ENCODE measurements around the gene CLEC4F. TPM values are rescaled to one million over a fixed set of nuclear protein-coding genes. Genes with fewer than 3 reads are reported as not detected.

CLEC4F gene
- total RNA-seq, 1 experiment from 2014 or later, result not detected

- H3K36me3 ChIP-seq (ENCODE audit: low read depth, low read length), result no peaks in the 10 kb centered on the region
- intact Hi-C loops (cut with micrococcal nuclease), result no loop called here
- H3K27ac ChIP-seq (ENCODE audit: low read length), result no peak overlapping the region
- no peaks in the 10 kb centered on the region for H3F3A ChIP-seq (ENCODE audit: low read length, unreplicated experiment)
- H3K9ac ChIP-seq (ENCODE audit: low read length), result no peak overlapping the region
- no peaks in the 10 kb centered on the region for H3K9me2 ChIP-seq (replicated peaks; ENCODE audit: low read length)
- no peaks in the 10 kb centered on the region for H3K4me1 ChIP-seq (ENCODE audit: insufficient read depth, low read length)
- ATAC-seq, result no peak
- H2AFZ ChIP-seq (ENCODE audit: low read length), result no peak overlapping the region
- ChIA-PET POLR2A (ENCODE audit: unreplicated experiment) (no interaction called here), CTCF (interaction anchor here (0.9 kb wide), 1 partner anchor 18 kb away, joined by 4 read pairs; no protein-coding TSS in a partner anchor)
- TF ChIP-seq CTCF (conservative IDR thresholded peaks at IDR 0.05; ENCODE audit: low read depth, low read length), result no peak
- no peak for TF ChIP-seq EZH2phosphoT487 (IDR thresholded peaks at IDR 0.05; ENCODE audit: borderline replicate concordance, low read length)
- no peak for TF ChIP-seq EZH2 (IDR thresholded peaks at IDR 0.05; ENCODE audit: low read length, unreplicated experiment)
- no peaks in the 10 kb centered on the region for H3K79me2 ChIP-seq (ENCODE audit: low read length)
- peaks cover 64% of the 10 kb centered on the region for H3K27me3 ChIP-seq (ENCODE audit: low read length)
- H4K20me1 ChIP-seq (ENCODE audit: low read length), result no peaks in the 10 kb centered on the region
- H3K4me2 ChIP-seq (ENCODE audit: low read length), result no peak overlapping the region
- no TSS peak for BruUV-seq (replicated peaks)
- no peak overlapping the region for H3K4me3 ChIP-seq (ENCODE audit: low read length)
- no peaks in the 10 kb centered on the region for H3K9me3 ChIP-seq (ENCODE audit: low read length)
- no peak for DNase-seq
Measured at GRCh38 chr2:70828914-70829824, 8.8 kb upstream of the CLEC4F start.

GRCh38 chr2:70828115-70828514 is 7.7 kb upstream of the CLEC4F start:
- Histone ChIP-seq H3K9me3 (ENCODE audit: low read length) (no peaks in the 10 kb centered on the region), H3K4me3 (ENCODE audit: low read length) (no peak overlapping the region), H3K36me3 (ENCODE audit: low read depth, low read length) (no peaks in the 10 kb centered on the region), H3K27me3 (ENCODE audit: low read length) (peaks cover 54% of the 10 kb centered on the region), H3K9me2 (replicated peaks; ENCODE audit: low read length) (no peaks in the 10 kb centered on the region), H4K20me1 (ENCODE audit: low read length) (no peaks in the 10 kb centered on the region), H3K79me2 (ENCODE audit: low read length) (no peaks in the 10 kb centered on the region), H2AFZ (ENCODE audit: low read length) (no peak overlapping the region), H3K27ac (ENCODE audit: low read length) (no peak overlapping the region), H3F3A (ENCODE audit: low read length, unreplicated experiment) (no peaks in the 10 kb centered on the region), H3K9ac (ENCODE audit: low read length) (no peak overlapping the region), H3K4me2 (ENCODE audit: low read length) (no peak overlapping the region), H3K4me1 (ENCODE audit: insufficient read depth, low read length) (no peaks in the 10 kb centered on the region)
- no peak for TF ChIP-seq CTCF (conservative IDR thresholded peaks at IDR 0.05; ENCODE audit: low read depth, low read length)
- no peak for TF ChIP-seq EZH2 (IDR thresholded peaks at IDR 0.05; ENCODE audit: low read length, unreplicated experiment)
- TF ChIP-seq EZH2phosphoT487 (IDR thresholded peaks at IDR 0.05; ENCODE audit: borderline replicate concordance, low read length), result no peak
- no TSS peak for BruUV-seq (replicated peaks)
- ChIA-PET CTCF (interaction anchor here (0.9 kb wide), 1 partner anchor 17 kb away, joined by 4 read pairs; no protein-coding TSS in a partner anchor), POLR2A (ENCODE audit: unreplicated experiment) (no interaction called here)
- no peak for ATAC-seq
- no peak for DNase-seq
- intact Hi-C loops (cut with micrococcal nuclease), result no loop called here

GRCh38 chr2:70827388-70827787 is 7.0 kb upstream of the CLEC4F start:
- Histone ChIP-seq H3F3A (ENCODE audit: low read length, unreplicated experiment) (no peaks in the 10 kb centered on the region), H3K9me2 (replicated peaks; ENCODE audit: low read length) (no peaks in the 10 kb centered on the region), H3K9me3 (ENCODE audit: low read length) (no peaks in the 10 kb centered on the region), H3K4me2 (ENCODE audit: low read length) (no peak overlapping the region), H3K4me1 (ENCODE audit: insufficient read depth, low read length) (no peaks in the 10 kb centered on the region), H3K27me3 (ENCODE audit: low read length) (peaks cover 51% of the 10 kb centered on the region), H4K20me1 (ENCODE audit: low read length) (no peaks in the 10 kb centered on the region), H2AFZ (ENCODE audit: low read length) (no peak overlapping the region), H3K27ac (ENCODE audit: low read length) (no peak overlapping the region), H3K9ac (ENCODE audit: low read length) (no peak overlapping the region), H3K36me3 (ENCODE audit: low read depth, low read length) (no peaks in the 10 kb centered on the region), H3K79me2 (ENCODE audit: low read length) (no peaks in the 10 kb centered on the region), H3K4me3 (ENCODE audit: low read length) (no peak overlapping the region)
- BruUV-seq (replicated peaks), result no TSS peak
- ChIA-PET POLR2A (ENCODE audit: unreplicated experiment) (no interaction called here), CTCF (no interaction called here)
- DNase-seq (no peak), ATAC-seq (no peak)
- intact Hi-C loops (cut with micrococcal nuclease), result no loop called here
- TF ChIP-seq EZH2phosphoT487 (IDR thresholded peaks at IDR 0.05; ENCODE audit: borderline replicate concordance, low read length), result no peak
- no peak for TF ChIP-seq CTCF (conservative IDR thresholded peaks at IDR 0.05; ENCODE audit: low read depth, low read length)
- TF ChIP-seq EZH2 (IDR thresholded peaks at IDR 0.05; ENCODE audit: low read length, unreplicated experiment), result no peak
